ENCODE results near the gene FSD1L. TPM values are rescaled to one million over a fixed set of nuclear protein-coding genes. Genes with fewer than 3 reads are reported as not detected.

Gene FSD1L
- polyA plus RNA-seq, 1 of the 3 experiments (the other 2 are of a cell fraction): 0.76 TPM

- Histone ChIP-seq H3F3A (replicated peaks; ENCODE audit: insufficient read depth) (peaks cover 3% of the 10 kb centered on the region), H3K4me1 (ENCODE audit: control insufficient read depth in 1 of 2, insufficient read depth in 2 of 2, low read depth in 1 of 2, low read length in 1 of 2) (peaks cover 5 to 9% of the 10 kb centered on the region in 2 experiments; a peak in 3 of 4 replicates), H2AFZ (ENCODE audit: low read depth) (no peak overlapping the region), H3K27me3 (ENCODE audit: insufficient read depth) (no peaks in the 10 kb centered on the region), H3K9ac (no peak overlapping the region), H3K79me2 (ENCODE audit: insufficient read depth) (peaks cover 98% of the 10 kb centered on the region), H3K36me3 (replicated peaks in 1 of 2; ENCODE audit: control insufficient read depth in 1 of 2, insufficient read depth in 2 of 2, low read length in 1 of 2) (peaks cover 0 to 19% of the 10 kb centered on the region in 2 experiments), H3K27ac (ENCODE audit: low read depth in 2 of 2, low read length in 1 of 2) (no peak overlapping the region; a peak in 1 of 4 replicates), H3K9me2 (no peaks in the 10 kb centered on the region), H3K4me3 (ENCODE audit: low read depth in 2 of 2, low read length in 1 of 2) (no peak overlapping the region), H3K4me2 (no peak overlapping the region), H3K9me3 (no peaks in the 10 kb centered on the region), H4K20me1 (ENCODE audit: insufficient read depth) (peaks cover 49% of the 10 kb centered on the region)
- TF ChIP-seq ELF1 (IDR thresholded peaks at IDR 0.05): no peak
- no peak for TF ChIP-seq REST (IDR thresholded peaks at IDR 0.05; ENCODE audit: low read depth, low read length)
- TF ChIP-seq ZBTB33 (IDR thresholded peaks at IDR 0.05; ENCODE audit: borderline replicate concordance, low read depth): no peak
- TF ChIP-seq RAD21 (IDR thresholded peaks at IDR 0.05; ENCODE audit: low read length): no peak
- TF ChIP-seq NFIC (IDR thresholded peaks at IDR 0.05; ENCODE audit: borderline replicate concordance): no peak
- no peak for TF ChIP-seq FOXJ3 (CRISPR knock-in tag; IDR thresholded peaks at IDR 0.05)
- no peak for TF ChIP-seq CHD2 (IDR thresholded peaks at IDR 0.05; ENCODE audit: low read length, partially characterized antibody)
- TF ChIP-seq GATA2 (CRISPR knock-in tag; IDR thresholded peaks at IDR 0.05): no peak
- no peak for TF ChIP-seq SMC3 (IDR thresholded peaks at IDR 0.05; ENCODE audit: low read depth, low read length)
- no peak for TF ChIP-seq MEF2A (IDR thresholded peaks at IDR 0.05; ENCODE audit: borderline replicate concordance, low read depth)
- TF ChIP-seq YY1 (IDR thresholded peaks at IDR 0.05; ENCODE audit: low read depth): no peak
- TF ChIP-seq RFX5 (IDR thresholded peaks at IDR 0.05; ENCODE audit: low read length): no peak
- TF ChIP-seq NRF1 (IDR thresholded peaks at IDR 0.05; ENCODE audit: low read depth, low read length): no peak
- TF ChIP-seq MAX (IDR thresholded peaks at IDR 0.05; ENCODE audit: low read depth): no peak
- no peak for TF ChIP-seq TAF1 (IDR thresholded peaks at IDR 0.05; ENCODE audit: borderline replicate concordance, low read depth, low read length)
- TF ChIP-seq MXI1 (IDR thresholded peaks at IDR 0.05; ENCODE audit: low read depth, low read length): no peak
- TF ChIP-seq USF1 (IDR thresholded peaks at IDR 0.05; ENCODE audit: borderline replicate concordance, low read depth): no peak
- TF ChIP-seq JUND (IDR thresholded peaks at IDR 0.05): no peak
- no peak for TF ChIP-seq IRF3 (IDR thresholded peaks at IDR 0.05; ENCODE audit: low read depth, low read length)
- TF ChIP-seq PBX3 (IDR thresholded peaks at IDR 0.05): no peak
- WGBS (ENCODE audit: low lambda C conversion rate): 94% methylated on average over 2 of the region's 2 CpGs
- POLR2A ChIA-PET: no interaction called here
- CTCF ChIA-PET: no interaction called here
- DNase-seq: no peak
Measured at GRCh38 chr9:105459336-105459735, 11.5 kb downstream of the FSD1L start.

Measured in SK-N-SH (cell line).